Endothelial cell of umbilical vein (primary cell): ENCODE data around the gene PMAIP1. TPM values are rescaled to one million over a fixed set of nuclear protein-coding genes. Genes with fewer than 3 reads are reported as not detected.

Experiments used
- BruUV-seq: library from RNA; stranded (reverse); fragments of 400-500 nt; replicated peaks from 2 replicates; lab custom pipeline; 2021; lab: Mats Ljungman, UMichigan
- CTCF ChIA-PET: fragments of 300-600, 350-600 bp; sonication (Branson Sonifier 250); formaldehyde crosslinking; loops from one replicate; lab custom pipeline; 2021; ENCODE audit warnings: antibody characterized with exemption, inconsistent platforms; lab: Charles Lee
- POLR2A ChIA-PET: fragments of 300-600, 350-600 bp; sonication (Branson Sonifier 250); formaldehyde crosslinking; loops from one replicate; lab custom pipeline; 2021; ENCODE audit warnings: antibody characterized with exemption, inconsistent platforms; lab: Charles Lee
- DNase-seq: peaks from one replicate; pipeline ENCODE4 v3.0.0-alpha.2; 2011; ENCODE audit warnings: low read depth, low spot score
- FAIRE-seq: peaks from 2 replicates; lab custom pipeline; 2011; peaks lifted over from hg19 to GRCh38; lab: Jason Lieb, UNC
- H2AFZ ChIP-seq: 2 replicates; pipeline ENCODE4 v1.6.0; 2012; ENCODE audit warnings: low read depth, low read length, control low read depth, inconsistent platforms
- H3K27ac ChIP-seq: 2 replicates; pipeline ENCODE4 v1.5.1; 2011; ENCODE audit warnings: low read depth, mild to moderate bottlenecking, control low read depth, low read length, moderate library complexity; ENCODE audit not compliant: insufficient read depth
- H3K27me3 ChIP-seq, 2 experiments: 2 replicates each; pipeline versions ENCODE4 v1.6.0 to v1.6.1; 2011; ENCODE audit warnings: low read length in 2 of 2, mixed read lengths in 1 of 2; ENCODE audit not compliant: control insufficient read depth in 2 of 2, insufficient read depth in 2 of 2
- H3K36me3 ChIP-seq, 2 experiments: 2 replicates in 1 of 2; 3 replicates in 1 of 2; pipeline ENCODE4 v1.5.1; 2011; ENCODE audit warnings: low read length in 2 of 2, mild to moderate bottlenecking in 1 of 2, moderate library complexity in 1 of 2; ENCODE audit not compliant: control insufficient read depth in 2 of 2, insufficient read depth in 2 of 2; ENCODE audit errors: extremely low read depth in 1 of 2
- H3K4me1 ChIP-seq: 3 replicates; pipeline ENCODE4 v1.5.1; 2011; ENCODE audit warnings: mild to moderate bottlenecking, low read length; ENCODE audit not compliant: control insufficient read depth, insufficient read depth; ENCODE audit errors: extremely low read depth
- H3K4me2 ChIP-seq: 2 replicates; pipeline ENCODE4 v1.6.1; 2011; ENCODE audit warnings: low read length, control low read depth, mixed read lengths; ENCODE audit not compliant: insufficient read depth
- H3K4me3 ChIP-seq, 3 experiments: fragments of 200-600 bp in 1 of 3; sonication (generic), shearing (Covaris generic) in 1 of 3; replicated peaks in 1 of 3; 2 replicates each; pipeline ENCODE4 v1.5.1; 2011 to 2016; ENCODE audit warnings: control low read depth in 3 of 3, low read length in 3 of 3, mild to moderate bottlenecking in 2 of 3, inconsistent platforms in 1 of 3, low read depth in 1 of 3, moderate library complexity in 1 of 3; ENCODE audit not compliant: insufficient read depth in 1 of 3
- H3K79me2 ChIP-seq: 2 replicates; pipeline ENCODE4 v1.6.0; 2012; ENCODE audit warnings: low read length, inconsistent platforms; ENCODE audit not compliant: control insufficient read depth, insufficient read depth
- H3K9ac ChIP-seq: replicated peaks from 2 replicates; pipeline ENCODE3; 2011; ENCODE audit warnings: low read length, control low read depth; ENCODE audit not compliant: insufficient read depth; ENCODE audit errors: extremely low read depth
- H3K9me1 ChIP-seq: replicated peaks from 3 replicates; pipeline ENCODE4 v1.6.0; 2011; ENCODE audit warnings: mild to moderate bottlenecking, low read length; ENCODE audit not compliant: control insufficient read depth, insufficient read depth; ENCODE audit errors: extremely low read depth
- H3K9me3 ChIP-seq: replicated peaks from 2 replicates; pipeline ENCODE4 v1.5.1; 2012; ENCODE audit warnings: low read length, inconsistent platforms; ENCODE audit not compliant: control insufficient read depth, insufficient read depth
- H4K20me1 ChIP-seq: replicated peaks from 2 replicates; pipeline ENCODE3; 2011; ENCODE audit warnings: mild to moderate bottlenecking, low read length; ENCODE audit not compliant: control insufficient read depth, insufficient read depth; ENCODE audit errors: extremely low read depth
- CTCF ChIP-seq, 2 donors: IDR thresholded peaks; 1 replicate in 1 of 2; 2 replicates in 1 of 2; pipeline ENCODE4 v1.5.1; 2011; ENCODE audit warnings: low read length in 2 of 2, mild to moderate bottlenecking in 2 of 2, moderate library complexity in 2 of 2, control low read depth in 1 of 2, inconsistent platforms in 1 of 2, low read depth in 1 of 2; ENCODE audit not compliant: insufficient read depth in 1 of 2; ENCODE audit errors: extremely low read depth in 1 of 2
- EZH2 ChIP-seq: IDR thresholded peaks from 2 replicates; pipeline ENCODE4 v1.6.1; 2012; ENCODE audit warnings: borderline replicate concordance, low read depth, mild to moderate bottlenecking, moderate library complexity, low read length, inconsistent platforms; ENCODE audit not compliant: severe bottlenecking
- FOS ChIP-seq: IDR thresholded peaks from 2 replicates; pipeline ENCODE4 v1.6.1; 2011; ENCODE audit warnings: mild to moderate bottlenecking, low read length, moderate library complexity, borderline replicate concordance; ENCODE audit not compliant: insufficient read depth
- GATA2 ChIP-seq: IDR thresholded peaks from 2 replicates; pipeline ENCODE4 v1.7.0; 2011; ENCODE audit warnings: low read depth, mild to moderate bottlenecking, moderate library complexity, mixed read lengths, low read length; ENCODE audit not compliant: insufficient read length, insufficient read depth
- JUN ChIP-seq: IDR thresholded peaks from 2 replicates; pipeline ENCODE4 v1.6.1; 2011; ENCODE audit warnings: borderline replicate concordance, low read depth; ENCODE audit not compliant: insufficient read length, insufficient read depth
- MAX ChIP-seq: IDR thresholded peaks from 2 replicates; pipeline ENCODE4 v1.6.1; 2011; ENCODE audit not compliant: insufficient read depth, insufficient read length
- MYC ChIP-seq: IDR thresholded peaks from one replicate; pipeline ENCODE4 v1.6.1; 2011; ENCODE audit warnings: mild to moderate bottlenecking, low read depth, low read length
- POLR2A ChIP-seq: IDR thresholded peaks from 2 replicates; pipeline ENCODE4 v1.6.1; 2012; ENCODE audit warnings: low read depth, mild to moderate bottlenecking, control low read depth, low read length
- POLR2AphosphoS5 ChIP-seq: IDR thresholded peaks from 2 replicates; pipeline ENCODE4 v1.6.1; 2012; ENCODE audit warnings: low read depth, mild to moderate bottlenecking, control low read depth, low read length, moderate library complexity; ENCODE audit not compliant: insufficient read depth
- dilution Hi-C: fragments of 300-500 bp; cut with MboI; formaldehyde crosslinking; loops from one replicate; pipeline ENCODE4 v1.15.0; 2019; ENCODE audit warnings: low sequenced_read_pairs; ENCODE audit not compliant: extremely low pct_ligation_motif_present
- intact Hi-C: fragments of 100-400 bp; cut with micrococcal nuclease; formaldehyde crosslinking; loops from one replicate; pipeline ENCODE4 v1.10.0; 2022
- polyA plus RNA-seq, 4 experiments: library from polyadenylated mRNA; depleted of rRNA in 3 of 4; stranded (reverse) in 3 of 4; unstranded in 1 of 4; fragments of >200 nt; gene quantifications; 2 replicates each; pipeline versions ENCODE4 v1.2.1 to v1.2.3, GENCODE V29; 2011 to 2012; ENCODE audit warnings: missing spikeins in 1 of 4
- total RNA-seq: library from RNA; stranded (reverse); gene quantifications from 2 replicates; pipeline ENCODE4 v1.2.3, GENCODE V29; 2021

PMAIP1 gene
- total and polyA plus RNA-seq, 2 donors (not counting 3 experiments of a cell fraction or from before 2014, with no cell fraction given): 7.6 to 11.9 TPM

- dilution Hi-C loops: no loop called here
- DNase-seq (no peak), FAIRE-seq (no peak)
- H3K36me3 ChIP-seq: no peaks in the 10 kb centered on the region
- no peak overlapping the region for H3K27ac ChIP-seq
- H3K4me1 ChIP-seq: peaks cover 19% of the 10 kb centered on the region
- H3K4me3 ChIP-seq: no peak overlapping the region
- H3K4me2 ChIP-seq: no peak overlapping the region
- H4K20me1 ChIP-seq: no peaks in the 10 kb centered on the region
- H3K27me3 ChIP-seq: peaks cover 0 to 2% of the 10 kb centered on the region in 2 experiments
- H3K9me3 ChIP-seq: no peaks in the 10 kb centered on the region
- ChIA-PET POLR2A (no interaction called here), CTCF (interaction anchor here (0.6 to 1.0 kb wide), 4 partner anchors 117 to 309 kb away, joined by 3 to 7 read pairs (median 4); partner anchors contain the start of gene CCBE1)
- TF ChIP-seq JUN: no peak
- TF ChIP-seq EZH2: no peak
- TF ChIP-seq CTCF (IDR thresholded peaks at IDR 0.05; ENCODE audit: extremely low read depth in 1 of 2, insufficient read depth in 1 of 2, low read depth in 1 of 2, low read length in 2 of 2): no peak
- no peak for TF ChIP-seq MYC
- no peak for TF ChIP-seq MAX
- TF ChIP-seq POLR2AphosphoS5: no peak
- no peak for TF ChIP-seq POLR2A
- TF ChIP-seq GATA2: no peak
- TF ChIP-seq FOS: no peak
- no peak overlapping the region for H2AFZ ChIP-seq
- intact Hi-C loops: no loop called here
- no TSS peak for BruUV-seq
- no peaks in the 10 kb centered on the region for H3K9me1 ChIP-seq
- H3K79me2 ChIP-seq: no peaks in the 10 kb centered on the region
- H3K9ac ChIP-seq: no peak overlapping the region
Measured at GRCh38 chr18:59870623-59871130, 29.1 kb upstream of the PMAIP1 start.
